GM20431 (cell line): ENCODE data around the gene CDS1.

Source experiments
- in situ Hi-C: fragments of 300-500 bp; cut with MseI, MboI; formaldehyde crosslinking; loops from one replicate; pipeline ENCODE4 v1.15.0; 2020; ENCODE audit warnings: low sequenced_read_pairs; ENCODE audit not compliant: unreplicated experiment

The CDS1 gene

GRCh38 chr4:84699001-84699671, 116.2 kb downstream of the CDS1 start:
- in situ Hi-C loops, result no loop called here
